Glomerular endothelial cell (primary cell): ENCODE measurements around the gene IPO13. TPM values are rescaled to one million over a fixed set of nuclear protein-coding genes. Genes with fewer than 3 reads are reported as not detected.
A peak's percentile ranks its signal among the peaks of the same experiment; 100 is the strongest.

ENCODE experiments used
- DNase-seq: peaks from one replicate; pipeline ENCODE4 v3.0.0-alpha.2; 2011; ENCODE audit warnings: low read depth, low spot score; ENCODE audit errors: extremely low read depth
- total RNA-seq: library from RNA; depleted of rRNA; stranded (reverse); fragments of >200 nt; gene quantifications from 2 replicates; pipeline ENCODE4 v1.2.3, GENCODE V29; 2015

The IPO13 gene
- total RNA-seq, 1 donor from 2014 or later, result 27.1 TPM

DNA sequence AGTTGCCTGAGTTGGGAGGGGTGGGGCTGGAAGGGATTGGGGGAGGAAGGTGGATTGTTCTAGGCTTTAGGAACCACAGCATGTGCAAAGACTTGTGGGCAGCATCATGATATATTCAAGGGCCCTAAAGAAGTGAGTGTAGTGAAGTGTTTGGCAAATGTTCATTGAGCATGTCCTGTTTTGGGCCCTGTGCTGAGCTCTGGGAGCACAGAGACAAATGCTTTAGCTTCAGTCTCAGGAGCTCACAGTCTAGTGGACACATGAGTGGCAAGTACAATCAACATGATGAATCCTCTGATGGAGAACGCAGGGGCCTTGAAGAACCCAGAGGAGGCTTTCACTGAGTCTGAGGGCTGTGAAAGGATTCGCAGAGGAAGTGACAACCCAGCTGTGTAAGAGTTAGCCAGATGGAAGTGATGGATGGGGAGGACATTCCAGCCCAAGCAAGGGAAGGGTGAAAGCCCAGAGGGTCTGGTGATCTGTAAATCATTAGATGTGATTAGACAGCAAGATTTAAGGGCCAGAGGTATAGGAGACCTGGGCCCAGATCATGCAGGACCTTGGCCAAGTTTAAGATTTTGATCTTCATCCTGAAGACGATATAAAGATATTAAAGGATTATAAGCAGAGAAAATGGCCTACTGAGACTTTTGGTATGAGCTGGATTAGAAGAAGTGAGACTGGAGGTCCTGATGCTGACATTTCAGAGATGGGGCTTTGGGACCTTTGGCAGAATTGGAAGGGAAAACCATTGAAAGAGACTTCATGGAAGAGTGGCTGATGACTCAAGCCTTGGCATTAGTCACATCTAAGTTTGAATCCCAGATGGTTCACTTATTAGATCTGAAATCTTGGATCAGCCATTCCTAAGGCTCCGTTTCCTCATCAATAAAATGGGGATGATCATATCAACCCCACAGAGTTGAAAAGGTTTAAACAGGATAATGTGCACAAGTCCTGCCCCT is 4.6 kb downstream of the IPO13 start:
- no peak for DNase-seq

DNA sequence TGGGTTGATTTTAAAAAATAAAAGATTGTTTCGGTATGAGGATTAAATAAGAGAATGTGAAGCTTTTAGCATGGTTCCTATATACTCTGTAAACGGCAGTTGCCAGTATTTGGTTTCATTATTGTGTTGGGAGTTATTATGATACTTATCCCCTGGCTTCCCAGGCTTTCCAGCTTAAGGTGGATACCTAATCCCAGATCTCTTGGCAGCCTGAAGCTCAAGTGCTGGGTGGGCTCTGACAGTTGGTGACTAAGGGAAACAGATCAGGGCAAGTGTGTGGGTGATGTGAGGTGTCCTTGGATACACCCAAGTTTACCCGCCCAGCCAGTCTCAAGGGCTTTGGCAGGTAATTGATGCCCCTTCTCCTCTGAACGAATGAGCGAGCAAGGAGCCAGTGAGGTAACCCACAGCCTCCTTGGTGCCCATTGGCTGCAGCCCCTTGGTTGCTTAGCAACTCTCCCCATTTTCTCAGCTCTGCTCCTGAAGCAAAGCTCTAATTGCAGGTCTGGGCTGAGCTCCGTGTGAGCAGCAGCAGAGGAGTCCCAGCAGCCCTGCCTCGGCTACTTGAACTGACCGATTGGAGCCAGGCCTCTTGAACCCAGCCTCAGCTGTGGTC is 6.1 kb downstream of the IPO13 start:
- no peak for DNase-seq

DNA sequence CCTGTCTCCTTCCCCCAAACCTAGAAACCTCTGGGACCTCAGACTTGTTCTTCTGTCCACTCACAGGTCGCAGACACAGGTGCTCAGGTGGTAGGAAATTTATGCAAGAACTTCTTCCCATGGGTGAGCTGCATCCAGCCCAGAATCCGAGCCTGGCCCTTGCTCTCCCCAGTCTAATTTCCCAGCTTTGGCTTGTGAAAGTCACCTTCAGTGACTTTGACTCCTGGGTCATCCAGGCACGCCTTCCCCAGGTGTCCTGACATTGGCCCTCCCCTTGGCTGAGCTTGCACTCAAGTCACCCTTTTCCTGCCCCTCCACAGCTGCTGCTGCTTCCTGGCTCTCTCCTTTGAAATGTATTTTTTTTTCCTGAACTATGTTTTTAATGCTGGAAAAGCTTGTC is 6.6 kb downstream of the IPO13 start:
- DNase-seq, result no peak

DNA sequence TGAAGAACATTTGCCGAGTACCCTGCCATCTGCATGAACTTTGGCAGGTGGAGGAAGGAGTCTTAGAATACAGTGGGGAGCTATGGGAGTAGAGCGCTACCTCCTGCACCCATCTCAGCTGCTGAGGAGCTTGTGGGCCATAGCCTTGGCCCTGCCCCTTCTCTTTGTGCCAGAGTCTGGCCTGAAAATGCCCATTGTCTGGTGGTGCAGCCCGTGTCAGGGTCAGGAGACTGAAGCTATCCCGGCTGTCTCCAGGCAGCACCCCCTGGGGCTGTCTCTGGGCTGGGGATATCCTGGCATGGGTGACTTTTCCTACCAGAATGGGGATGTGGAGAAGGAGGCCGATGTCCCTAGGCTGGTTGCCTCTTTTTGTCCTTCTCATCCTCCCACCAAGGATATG is 7.3 kb downstream of the IPO13 start:
- DNase-seq, result no peak

DNA sequence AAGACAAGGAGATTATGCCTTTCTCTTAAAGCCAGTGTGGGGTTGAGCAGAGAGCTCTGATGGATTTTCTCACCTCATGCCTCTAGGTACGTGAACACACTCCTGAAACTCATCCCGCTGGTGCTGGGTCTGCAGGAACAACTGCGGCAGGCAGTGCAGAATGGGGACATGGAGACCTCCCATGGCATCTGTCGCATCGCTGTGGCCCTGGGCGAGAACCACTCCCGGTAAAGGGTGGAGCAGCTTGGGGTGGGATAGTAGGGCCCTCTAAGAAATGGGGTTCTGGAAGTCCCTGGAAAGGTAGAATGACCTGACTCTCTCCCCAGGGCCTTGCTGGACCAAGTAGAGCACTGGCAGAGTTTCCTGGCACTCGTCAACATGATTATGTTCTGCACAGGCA is 9.5 kb downstream of the IPO13 start:
- DNase-seq, result no peak

DNA sequence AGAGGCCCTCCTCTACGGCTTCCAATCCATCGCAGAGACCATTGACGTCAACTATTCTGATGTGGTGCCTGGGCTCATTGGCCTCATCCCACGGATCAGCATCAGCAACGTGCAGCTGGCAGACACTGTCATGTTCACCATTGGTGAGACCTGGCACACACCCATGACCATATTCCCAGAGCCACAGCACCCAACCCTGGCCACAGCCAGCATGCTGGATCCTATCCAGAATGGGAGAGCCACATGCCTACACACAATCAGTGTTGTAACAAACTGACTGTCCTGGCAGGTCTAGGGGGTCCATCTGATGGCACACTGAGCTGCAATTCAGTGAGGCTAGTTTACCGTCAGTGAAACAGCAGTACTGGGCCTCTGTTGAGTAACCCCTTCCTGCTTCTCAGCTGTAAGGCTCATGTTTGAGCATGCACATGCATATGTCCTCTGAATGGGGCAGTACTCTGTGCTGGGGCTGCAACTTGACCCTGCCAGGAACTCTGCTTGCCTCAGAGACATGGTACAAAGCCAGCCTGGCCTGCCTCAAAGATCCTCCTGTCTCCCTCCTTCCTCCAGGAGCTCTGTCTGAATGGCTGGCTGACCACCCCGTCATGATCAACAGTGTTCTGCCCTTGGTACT is 10.8 kb downstream of the IPO13 start:
- DNase-seq, result no peak

DNA sequence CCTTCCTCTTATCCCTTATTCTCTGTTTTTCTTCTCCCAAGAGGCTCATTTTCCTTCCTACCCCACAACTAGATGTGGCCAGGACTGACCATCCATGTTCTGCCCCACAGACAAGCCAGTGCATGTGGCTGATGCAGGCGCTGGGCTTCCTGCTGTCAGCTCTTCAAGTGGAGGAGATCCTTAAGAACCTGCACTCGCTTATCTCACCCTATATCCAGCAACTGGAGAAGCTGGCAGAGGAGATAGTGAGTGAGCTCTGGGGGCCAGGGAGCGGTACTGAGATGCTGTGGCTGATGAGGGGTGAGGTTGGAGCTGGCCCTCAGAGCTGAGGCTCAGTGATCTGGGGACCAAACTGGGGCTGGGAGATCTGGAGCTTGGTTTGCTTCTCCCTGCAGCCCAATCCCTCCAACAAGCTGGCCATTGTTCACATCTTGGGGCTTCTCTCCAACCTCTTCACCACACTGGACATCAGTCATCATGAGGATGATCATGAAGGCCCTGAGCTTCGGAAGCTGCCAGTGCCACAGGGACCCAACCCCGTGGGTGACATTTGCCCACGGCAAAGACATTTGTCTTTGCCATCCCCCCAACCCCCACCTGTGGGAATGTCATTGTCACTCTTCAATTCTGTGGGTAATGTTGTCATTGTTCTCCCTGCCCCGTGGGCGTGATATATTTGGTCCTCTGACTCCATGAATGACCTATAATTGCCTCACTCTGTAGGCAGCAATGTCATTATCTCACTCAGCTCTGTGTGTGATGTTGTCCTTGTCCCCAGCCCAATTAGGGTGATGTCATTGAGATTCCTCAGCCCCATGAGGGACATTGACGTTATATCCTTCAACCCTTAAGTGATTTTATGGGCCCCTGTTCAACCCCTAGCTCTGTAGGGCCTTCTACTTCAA is 11.9 kb downstream of the IPO13 start:
- no peak for DNase-seq

DNA sequence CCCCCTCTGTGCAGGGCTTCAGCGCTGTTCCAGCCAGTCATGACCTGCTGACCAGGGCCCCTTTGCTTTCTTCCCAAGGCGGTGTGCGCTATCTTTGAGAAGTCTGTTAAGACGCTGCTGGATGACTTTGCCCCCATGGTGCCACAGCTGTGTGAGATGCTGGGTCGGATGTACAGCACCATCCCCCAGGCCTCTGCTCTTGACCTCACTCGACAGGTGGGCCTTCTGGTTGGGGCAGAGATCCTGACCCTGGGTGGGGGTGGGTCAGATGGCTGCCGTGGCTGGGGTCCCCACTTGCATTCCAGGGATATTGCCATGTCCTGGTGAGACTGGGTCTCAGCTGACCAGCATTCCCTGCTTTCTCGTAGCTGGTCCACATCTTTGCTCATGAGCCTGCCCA is 14.0 kb downstream of the IPO13 start:
- DNase-seq, result no peak

DNA sequence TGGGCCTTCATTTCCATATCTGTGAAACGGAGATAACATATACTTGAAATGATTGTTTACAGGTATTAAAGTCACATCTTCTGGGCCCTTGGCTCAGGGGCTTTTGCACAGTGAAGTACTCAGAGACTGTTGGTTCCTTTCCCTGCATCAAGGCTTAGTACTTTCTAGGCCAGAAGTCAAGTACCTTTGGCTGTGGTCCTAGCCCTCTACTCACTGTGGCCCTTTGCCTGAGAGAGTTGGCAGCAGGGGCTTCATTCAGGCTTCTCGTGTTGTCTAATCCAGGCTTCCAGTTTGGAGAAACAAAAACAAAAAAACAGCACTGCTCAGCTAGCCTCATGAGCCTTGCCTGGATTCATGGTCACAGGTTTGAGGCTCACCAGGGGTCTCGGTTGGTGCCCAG is 14.9 kb downstream of the IPO13 start:
- DNase-seq, result no peak

DNA sequence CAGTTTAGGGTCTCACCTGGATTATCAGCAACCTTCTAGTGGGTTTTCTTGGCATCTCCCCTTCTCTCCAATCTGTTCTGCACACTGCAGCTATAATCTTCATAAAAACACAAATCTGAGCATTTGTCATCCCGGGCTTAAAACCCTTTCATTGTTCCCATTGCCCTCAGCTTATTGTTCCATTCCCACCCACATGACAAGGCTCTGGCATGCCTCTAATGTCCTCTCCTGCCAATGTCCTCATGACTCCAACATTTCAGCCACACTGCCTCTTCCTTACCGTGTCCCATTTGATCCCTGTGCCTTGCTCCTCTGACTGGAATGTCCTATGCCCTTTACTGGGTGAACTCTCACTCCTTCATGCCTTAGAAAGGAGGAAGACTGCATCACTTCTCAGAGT is 15.6 kb downstream of the IPO13 start:
- no peak for DNase-seq

DNA sequence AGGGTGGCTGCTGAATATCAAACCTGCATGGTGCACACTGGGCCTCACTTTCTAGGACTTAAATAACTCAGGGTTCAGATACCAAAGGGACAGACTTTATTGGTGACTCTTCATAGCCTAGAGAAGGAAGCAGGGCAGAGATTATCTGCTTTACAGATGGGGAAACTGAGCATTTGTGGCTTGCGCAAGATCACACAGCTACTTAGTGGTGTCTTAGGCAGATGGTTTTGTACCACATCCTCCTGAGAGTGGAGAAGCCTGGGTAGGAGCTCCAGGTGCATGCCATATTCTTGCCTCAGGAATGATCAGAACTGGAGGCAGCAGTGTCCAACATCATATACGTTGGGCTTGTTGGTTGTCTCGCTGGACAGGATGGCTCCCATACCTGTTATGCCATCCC is 16.3 kb downstream of the IPO13 start:
- no peak for DNase-seq

DNA sequence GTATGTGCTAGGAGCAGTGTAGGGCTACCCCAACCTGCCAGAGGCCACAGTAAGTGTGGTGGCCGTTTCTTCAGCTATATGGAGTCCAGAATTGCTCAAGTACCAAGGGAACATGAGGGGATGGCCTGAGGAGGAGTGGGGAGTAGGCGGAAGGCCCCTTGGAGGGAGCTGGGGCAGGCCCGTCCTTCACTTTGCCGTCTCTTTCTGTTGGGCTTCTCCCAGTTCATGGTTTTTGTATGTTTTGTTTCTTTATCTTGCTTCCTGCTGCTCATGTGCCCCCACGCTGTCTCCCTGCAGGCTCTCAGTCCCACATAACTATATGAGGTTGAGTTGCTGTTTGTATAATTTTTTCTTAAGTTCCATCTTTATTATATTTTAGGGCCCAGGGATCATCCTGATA is 17.1 kb downstream of the IPO13 start:
- no peak for DNase-seq

DNA sequence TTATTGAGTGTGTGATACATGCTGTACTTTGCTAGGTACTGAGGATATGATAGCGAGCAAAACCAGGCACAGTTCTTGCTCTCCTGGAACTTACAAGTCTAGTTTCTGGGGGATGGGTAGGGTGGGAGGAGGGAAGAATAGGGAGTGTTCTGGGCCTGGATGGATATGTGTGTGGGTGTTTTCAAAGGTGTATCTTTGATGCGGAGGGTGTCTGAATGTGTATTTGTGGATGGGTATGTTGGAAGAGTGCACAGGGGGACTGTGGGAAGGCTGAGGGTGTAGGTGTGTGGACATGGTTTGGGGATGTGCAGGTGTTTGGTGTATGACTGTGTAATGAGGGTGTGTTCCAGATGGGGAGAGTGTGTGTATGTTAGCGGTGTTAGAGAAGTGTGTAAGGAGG is 18.6 kb downstream of the IPO13 start:
- no peak for DNase-seq

DNA sequence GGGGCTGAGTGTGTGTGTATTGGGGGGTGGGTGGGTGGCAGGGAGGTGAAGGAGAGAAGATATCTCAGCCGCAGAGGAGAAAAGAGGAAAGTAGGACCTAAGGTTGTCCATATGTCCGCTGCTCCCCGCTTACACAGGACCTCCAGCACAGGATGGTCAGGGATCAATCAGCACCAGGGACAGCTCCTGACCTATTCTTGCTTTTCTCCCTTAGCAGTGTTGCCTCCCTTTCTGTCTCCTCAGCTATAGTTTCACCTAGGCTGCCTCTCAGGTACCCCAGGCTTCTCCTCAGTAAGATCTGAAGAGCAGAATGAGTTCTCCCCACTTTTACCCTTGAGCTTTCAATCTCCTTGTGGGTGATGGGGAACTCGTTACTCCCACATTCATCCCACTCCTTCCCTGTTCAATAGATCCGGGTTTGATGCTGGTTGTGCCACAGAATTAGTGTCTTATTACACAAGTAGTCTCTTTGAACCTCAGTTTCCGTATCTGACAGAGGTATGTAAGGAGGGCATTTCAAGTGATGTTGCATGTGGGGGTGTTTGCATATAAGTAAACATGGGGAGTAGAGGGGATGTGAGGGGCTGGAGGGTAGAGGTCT is 21.7 kb downstream of the IPO13 start:
- DNase-seq, result no peak

DNA sequence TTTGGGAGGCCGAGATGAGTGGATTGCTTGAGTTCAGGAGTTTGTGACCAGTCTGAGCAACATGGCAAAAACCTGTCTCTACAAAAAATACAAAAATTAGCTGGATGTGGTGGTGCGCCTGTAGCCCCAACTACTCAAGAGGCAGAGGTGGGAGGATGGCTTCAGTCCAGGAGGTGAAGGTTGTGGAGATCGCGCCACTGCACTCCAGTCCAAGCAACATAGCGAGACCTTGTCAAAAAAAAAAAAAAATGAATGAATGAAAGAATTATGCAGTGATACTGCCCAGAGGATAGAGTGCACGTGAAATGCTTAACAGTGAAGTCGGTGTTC is 22.6 kb downstream of the IPO13 start:
- DNase-seq, result no peak

DNA sequence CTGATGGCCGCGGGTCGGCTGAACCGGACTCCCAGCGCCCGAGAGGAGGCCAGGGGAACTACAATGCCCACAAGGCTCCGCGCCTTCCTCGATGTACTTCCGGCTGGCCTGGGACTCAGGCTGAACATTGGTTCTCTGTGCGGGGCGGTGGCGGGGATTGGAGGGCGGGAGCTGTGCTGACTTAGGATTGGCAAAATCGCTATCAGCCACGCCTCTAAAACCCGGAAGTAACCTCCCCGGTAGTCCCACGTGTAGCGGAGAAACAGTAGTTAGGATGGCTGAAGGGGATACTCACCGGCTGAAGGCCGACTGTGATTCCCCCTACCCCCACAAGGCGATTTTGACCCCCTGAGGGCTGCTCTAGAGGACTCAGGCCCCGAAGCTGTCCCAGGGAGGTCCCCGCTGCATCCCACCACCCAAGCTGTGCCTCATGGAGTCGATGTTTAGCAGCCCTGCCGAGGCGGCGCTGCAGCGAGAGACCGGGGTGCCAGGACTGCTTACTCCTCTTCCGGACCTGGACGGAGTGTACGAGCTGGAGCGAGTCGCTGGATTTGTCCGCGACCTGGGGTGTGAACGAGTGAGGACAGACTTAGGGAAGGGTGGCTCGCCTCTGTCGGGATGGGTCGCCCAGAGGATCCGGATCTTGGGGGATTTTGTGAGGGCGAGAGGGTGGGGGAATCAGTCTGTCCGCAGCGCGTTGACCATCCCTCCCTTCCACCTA is 23.2 kb downstream of the IPO13 start, which contains the start of gene DPH2:
TSS of gene DPH2 (plus strand) at position 265 of the 721 bp plus-strand sequence. CDS start at position 431, 166 bp downstream.
- DNase-seq, result peak; percentile 87

DNA sequence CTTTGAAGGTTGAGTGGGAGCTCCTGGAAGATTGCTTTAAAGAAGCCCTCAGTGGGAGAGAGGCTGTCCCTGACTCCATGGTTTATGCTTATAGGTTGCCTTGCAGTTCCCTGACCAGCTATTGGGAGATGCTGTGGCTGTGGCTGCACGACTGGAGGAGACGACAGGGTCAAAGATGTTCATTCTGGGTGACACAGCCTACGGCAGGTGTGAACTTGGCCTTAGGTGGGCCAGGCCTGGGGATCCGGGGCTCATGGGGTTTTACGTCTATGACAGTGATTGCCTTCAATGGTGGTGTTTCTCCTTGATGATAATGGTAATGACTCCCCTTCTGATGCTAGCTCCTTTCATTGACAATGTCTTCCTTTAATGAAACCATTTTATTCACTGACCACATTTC is 23.8 kb downstream of the IPO13 start:
- DNase-seq, result no peak

DNA sequence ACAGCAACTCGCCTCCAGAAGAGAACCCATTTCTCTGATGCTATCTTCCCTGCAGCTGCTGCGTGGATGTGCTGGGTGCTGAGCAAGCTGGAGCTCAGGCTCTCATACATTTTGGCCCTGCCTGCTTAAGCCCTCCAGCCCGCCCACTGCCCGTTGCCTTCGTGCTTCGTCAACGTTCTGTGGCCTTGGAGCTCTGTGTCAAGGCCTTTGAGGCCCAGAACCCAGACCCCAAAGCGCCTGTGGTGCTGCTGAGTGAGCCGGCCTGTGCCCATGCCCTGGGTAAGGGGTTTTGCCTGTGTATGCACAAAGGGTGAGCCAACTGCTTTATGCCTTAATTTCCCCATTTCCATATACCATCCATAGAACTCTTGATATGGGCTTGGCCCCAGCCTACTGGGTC is 24.2 kb downstream of the IPO13 start:
- no peak for DNase-seq

DNA sequence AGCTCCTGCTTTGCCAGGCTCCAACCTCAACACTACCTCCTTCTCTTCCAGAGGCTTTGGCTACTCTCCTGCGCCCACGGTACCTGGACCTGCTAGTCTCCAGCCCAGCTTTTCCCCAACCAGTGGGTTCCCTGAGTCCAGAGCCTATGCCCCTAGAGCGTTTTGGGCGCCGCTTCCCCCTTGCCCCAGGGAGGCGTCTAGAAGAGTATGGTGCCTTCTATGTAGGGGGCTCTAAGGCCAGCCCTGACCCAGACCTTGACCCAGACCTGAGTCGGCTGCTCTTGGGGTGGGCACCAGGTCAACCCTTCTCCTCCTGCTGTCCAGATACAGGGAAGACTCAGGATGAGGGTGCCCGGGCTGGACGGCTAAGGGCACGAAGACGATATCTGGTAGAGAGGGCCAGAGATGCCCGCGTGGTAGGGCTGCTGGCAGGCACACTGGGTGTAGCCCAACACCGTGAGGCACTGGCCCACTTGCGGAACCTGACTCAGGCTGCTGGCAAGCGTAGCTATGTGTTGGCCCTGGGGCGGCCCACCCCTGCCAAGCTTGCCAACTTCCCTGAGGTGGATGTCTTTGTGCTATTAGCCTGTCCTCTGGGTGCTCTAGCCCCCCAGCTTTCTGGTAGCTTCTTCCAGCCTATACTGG is 24.7 kb downstream of the IPO13 start:
- no peak for DNase-seq
